GM21576 (cell line): ENCODE results near the gene GARIN5A.

Experiments
- ATAC-seq: cut with Tn5 transposase; IDR thresholded peaks from one replicate; pipeline ENCODE4 v1.9.1; 2021; ENCODE audit warnings: mild to moderate bottlenecking, moderate library complexity; ENCODE audit not compliant: unreplicated experiment

GARIN5A gene

DNA sequence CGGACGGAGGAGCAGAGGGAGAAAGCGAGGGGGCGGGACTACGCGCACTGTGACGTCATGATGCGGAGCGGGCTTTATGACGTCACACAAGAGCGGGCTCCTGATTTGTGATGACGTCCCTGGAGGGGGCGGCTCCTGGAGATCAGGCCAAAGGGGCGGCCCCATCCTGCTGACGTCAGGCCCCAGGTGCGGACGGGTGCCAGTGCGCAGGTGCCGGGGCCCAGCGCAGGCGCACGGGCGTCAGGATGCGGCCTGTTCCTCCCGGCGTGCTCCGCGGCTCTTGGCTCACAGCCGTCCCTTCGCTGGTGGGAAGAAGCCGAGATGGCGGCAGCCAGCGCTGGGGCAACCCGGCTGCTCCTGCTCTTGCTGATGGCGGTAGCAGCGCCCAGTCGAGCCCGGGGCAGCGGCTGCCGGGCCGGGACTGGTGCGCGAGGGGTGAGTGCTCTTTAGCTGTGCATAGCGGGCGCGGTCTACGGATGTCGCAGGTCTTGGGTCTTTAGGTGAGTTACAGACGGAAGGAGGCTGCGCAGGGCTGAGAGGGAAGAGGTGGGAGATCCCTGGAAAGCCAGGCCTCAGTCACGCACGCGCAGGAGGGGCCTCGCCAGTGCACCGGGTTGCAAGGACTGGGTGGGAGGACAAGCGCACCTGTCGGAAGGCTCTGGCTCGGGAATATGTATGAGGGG lies at the start of gene GARIN5A, which contains the start of gene EMC10:
GARIN5A (minus strand) TSS at position 625 of the 683 bp plus-strand sequence; CDS start at position 165, 460 bp downstream.
EMC10 (plus strand) TSS at position 284 of the 683 bp plus-strand sequence; CDS start at position 322, 38 bp downstream.
- ATAC-seq, result peak; percentile 70

- no peak for ATAC-seq
Observed at GRCh38 chr19:50522881-50523280, 46.2 kb upstream of the GARIN5A start.

GRCh38 chr19:50520822-50521465 lies 44.3 kb upstream of the GARIN5A start:
- no peak for ATAC-seq

- ATAC-seq, result no peak
Observed at GRCh38 chr19:50519006-50519575, 42.4 kb upstream of the GARIN5A start.

- ATAC-seq, result no peak
Observed at GRCh38 chr19:50518091-50519005, 41.7 kb upstream of the GARIN5A start.

- no peak for ATAC-seq
Observed at GRCh38 chr19:50517704-50518075, 41.0 kb upstream of the GARIN5A start.

DNA sequence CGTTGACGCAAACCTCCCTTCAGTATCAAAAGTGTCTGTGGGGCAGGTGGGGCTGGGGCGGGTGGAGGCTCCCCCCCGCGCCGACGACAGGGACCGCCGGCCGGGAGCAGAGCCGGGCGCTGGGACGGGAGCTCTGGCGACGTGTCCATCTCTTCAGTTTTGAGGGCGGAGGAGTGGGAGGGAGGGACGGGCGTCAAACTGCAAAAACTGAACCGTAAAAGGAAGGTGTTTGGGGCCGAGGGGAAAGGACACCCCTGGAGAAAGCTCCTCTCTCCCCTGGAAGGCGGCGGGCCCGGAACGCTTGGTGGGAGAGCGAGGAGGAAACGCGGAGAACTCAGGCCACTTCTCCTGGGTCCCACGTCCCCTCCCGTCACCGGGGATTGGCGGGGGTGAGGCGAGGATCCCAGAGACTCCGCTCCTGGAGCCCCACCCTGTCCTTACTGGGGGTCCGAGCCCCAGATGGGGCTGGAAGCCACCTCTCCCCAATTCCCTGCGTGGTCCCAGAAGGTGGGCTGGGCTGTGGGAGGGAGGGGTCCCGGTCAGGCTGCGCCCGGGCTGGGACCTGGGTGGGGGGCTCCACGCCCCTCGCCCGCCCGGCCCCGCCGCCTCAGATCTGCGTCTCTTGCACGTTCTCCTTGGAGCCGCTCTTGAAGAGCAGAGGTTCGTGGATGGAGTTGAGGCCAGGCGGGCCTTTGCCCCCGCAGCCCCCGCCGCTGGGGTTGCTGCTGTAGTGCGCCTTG lies 40.5 kb upstream of the GARIN5A start:
- no peak for ATAC-seq

DNA sequence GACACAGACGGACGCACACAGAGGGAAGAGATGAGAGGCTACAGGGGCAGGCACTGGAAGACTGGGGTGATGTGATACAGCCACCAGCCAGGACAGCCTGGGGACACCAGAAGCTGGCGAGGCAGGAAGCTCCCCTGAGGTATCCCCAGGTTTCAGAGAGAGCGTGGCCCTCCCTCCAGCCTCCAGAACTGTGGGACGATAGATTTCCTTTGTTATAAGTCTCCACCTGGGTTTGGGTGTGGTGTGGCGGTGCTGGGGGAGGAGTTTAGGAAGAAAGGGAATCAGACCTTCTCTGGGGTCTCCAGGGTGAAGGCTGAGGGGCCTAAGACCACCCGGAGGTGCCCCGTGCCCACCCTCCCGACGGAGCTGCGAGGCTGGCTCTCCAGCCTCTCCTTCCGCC lies 39.8 kb upstream of the GARIN5A start:
- ATAC-seq, result no peak

GRCh38 chr19:50515168-50515561 lies 38.5 kb upstream of the GARIN5A start:
- no peak for ATAC-seq

GRCh38 chr19:50514346-50515167 lies 37.9 kb upstream of the GARIN5A start:
- ATAC-seq, result no peak

- ATAC-seq, result no peak
Observed at GRCh38 chr19:50513746-50514345, 37.2 kb upstream of the GARIN5A start, which contains the start of gene ASPDH. Gene ASPDH, minus strand, starts transcription at chr19:50513913. Its CDS starts 90 bp downstream, at chr19:50513823.

DNA sequence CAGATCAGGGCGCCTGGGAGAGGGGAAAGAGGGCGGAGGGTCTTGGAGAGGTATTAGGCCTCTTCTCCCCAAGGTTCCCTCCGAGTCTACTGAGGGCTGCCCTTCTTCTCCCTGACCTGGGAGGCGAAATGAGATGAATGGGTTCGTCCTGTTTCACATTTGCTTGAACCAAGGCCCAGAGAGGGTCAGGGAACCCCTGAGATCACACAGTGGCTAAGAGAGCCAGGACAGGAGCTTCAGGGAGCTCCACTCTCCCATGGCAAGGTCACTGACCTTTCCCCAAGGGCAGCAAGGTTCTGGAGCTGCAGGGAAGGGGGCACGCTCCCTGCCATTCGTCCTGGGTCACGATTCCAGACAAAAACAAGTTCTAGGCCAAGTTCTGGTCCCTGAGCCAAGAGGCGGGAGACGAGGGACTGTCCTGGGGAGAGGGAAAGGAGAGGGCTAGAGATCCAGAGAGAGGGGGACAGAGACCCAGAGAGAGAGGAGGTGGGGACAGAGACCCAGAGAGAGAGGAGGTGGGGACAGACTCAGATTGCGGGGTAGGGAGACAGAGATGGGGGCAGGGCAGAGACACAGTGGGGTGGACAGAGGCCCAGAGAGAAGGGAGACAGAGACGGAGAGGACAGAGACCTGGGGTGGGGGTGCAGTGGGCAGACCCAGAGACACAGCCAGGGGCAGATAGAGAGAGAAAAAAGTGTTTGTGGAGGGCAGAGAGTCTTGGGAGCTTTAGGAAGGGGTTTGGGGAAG lies 36.5 kb upstream of the GARIN5A start:
- no peak for ATAC-seq

DNA sequence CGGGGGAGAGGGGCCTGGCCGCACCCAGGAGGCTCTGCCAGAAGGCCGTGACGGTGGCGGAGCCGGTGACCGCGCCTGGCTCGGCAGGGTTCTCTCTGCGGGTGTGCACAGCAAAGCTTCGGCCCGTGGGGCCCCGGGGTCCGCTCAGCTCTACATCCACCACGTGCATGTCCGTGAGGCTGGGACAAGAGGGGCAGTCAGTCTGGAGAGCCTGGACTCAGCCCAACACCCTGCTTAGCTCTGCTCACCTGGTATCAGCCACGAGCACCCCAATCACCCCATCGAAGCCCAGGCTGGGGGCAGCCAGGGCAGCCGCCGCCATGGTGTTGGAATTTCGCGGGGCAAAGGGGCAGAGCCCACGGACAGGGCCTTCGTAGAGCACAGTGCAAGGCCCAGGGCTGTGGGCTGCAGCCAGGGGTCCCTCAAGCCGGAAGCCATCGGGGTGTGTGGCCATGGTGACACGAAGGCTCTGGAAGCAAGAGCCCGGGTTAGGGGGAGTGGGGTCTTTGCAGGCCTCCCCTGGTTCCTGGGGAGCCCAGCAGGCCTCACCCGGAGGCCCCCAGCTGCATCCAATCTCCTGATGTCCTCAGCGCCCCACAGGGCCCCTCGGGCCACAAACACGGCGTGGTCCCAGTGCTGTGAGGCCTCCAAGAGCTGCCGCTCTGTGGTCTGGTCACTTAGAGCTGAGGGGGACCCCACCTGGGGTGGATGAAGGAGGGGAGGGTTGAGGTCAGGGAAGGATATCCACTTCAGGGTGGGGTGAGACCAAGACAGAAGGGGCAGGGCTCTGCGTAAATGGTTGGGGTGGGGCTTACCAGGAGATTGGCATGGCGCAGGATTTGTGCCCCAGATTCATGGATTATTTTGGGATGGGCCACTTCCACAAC lies 35.7 kb upstream of the GARIN5A start:
- ATAC-seq, result no peak

DNA sequence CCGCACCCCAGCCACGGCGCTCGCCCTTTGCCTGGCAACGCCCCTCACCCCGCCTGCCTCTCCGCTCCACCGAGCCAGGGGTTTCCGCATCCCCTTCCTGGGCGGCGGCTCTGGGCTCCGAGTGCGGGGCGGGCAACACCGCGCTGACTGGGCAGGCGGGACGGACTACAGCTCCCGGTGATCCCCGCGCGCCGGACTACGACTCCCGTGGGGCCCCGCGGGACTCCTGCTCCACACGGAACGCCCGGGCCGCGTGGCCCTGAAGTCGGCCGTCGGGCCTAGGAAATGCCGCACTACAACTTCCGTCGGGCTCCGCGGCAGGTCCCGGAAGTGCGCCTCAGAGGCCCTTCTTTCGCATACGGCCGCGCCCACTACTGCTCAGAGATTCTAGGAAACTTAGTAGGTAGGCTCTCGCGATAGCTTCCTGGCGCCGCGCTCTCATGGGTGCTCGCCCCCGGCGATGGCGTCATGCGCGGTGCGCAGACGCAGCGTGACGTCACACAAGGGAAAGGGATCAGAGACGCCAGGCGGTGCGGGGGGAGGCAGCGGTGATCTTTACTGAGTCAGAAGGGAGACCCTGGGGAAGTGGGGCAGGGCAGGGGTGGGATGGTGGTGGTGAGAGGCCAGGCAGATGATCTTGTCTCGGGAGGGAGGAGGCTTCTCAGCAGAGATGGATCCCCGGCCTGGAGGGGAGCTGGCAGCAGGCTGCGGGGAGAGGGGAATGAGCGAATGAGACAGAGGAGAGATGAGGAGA lies 34.6 kb upstream of the GARIN5A start, which contains the start of gene JOSD2:
JOSD2 (minus strand) TSS at position 123 of the 754 bp plus-strand sequence. CDS start 760 bp downstream, outside the sequence.
- ATAC-seq, result peak; percentile 84

DNA sequence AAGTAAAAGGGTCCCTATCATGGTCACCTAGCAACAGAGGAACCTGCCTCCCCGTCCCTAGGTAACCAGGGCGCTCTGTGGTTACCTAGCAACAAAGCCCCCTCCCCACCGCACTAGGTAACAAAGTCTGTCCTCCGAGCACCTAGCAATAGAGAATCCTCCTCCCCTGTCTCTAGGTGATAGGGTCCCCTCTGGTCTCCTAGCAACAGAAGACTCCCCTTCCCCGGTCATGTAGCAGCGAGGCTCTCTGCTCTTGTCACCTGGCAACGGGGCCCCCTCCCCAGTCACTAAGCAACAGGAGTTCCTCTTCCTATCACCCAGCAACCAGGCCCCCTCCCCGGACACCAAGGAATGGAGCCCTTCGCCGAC lies 34.0 kb upstream of the GARIN5A start:
- ATAC-seq, result no peak

DNA sequence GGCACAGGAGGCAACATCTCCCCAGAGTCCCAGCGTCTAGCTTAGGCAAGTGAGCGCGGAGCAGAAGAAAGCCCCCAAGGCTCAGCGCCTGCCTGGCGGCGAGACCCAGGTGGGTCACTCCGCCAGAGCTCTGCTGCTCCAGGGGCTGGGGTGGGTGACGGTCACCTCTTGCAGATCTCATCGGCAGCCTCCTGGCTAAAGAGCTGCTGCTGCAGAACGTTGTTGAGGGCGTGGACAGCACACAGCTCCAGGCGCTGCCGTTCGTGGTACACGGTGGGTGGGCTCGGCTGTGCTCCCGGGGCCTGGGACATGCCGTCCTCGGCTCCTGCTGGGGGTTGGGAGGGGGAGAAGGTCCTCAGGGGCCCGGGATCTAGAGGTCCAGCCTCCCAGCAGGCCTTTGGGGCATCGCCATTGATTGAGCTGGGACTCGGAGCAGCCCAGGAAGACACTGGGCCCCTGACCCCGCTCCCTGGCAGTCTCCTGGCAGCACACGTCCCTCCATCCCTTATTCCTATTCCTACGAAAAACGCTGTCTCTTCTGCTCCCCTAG lies 33.5 kb upstream of the GARIN5A start:
- ATAC-seq, result no peak
